ENCODE data around the gene GPLD1.

The GPLD1 gene

DNA sequence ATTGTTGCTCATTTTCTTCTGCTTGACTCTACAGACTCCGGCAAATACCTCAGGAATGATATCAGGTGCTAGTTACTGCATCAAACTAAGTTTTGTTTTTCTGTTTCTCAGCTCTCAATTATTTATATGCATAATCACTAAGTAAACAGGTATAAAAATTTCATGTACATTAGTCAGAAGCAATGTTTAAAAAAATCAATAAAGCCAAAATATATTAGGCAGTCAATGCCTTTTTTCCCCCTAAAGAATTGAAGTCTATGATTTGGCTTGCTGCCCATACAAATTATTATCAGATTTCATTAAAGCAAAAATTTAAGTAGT lies 107.2 kb downstream of the GPLD1 start:
- DNase-seq (ENCODE audit: low spot score), result no peak

GRCh38 chr6:24381476-24382219 lies 107.7 kb downstream of the GPLD1 start:
- no peak for DNase-seq (ENCODE audit: low spot score)

GRCh38 chr6:24378473-24379097 lies 110.8 kb downstream of the GPLD1 start:
- no peak for DNase-seq (ENCODE audit: low spot score)
